HEK293 (cell line): ENCODE data around the gene TRMU.

Experiments
- CTCF ChIA-PET: fragments of 350-600 bp; formaldehyde crosslinking; extraction: SDS; loops from one replicate; lab custom pipeline; 2021; ENCODE audit warnings: antibody characterized with exemption; lab: Yijun Ruan, JAX
- POLR2A ChIA-PET: fragments of 300-600 bp; formaldehyde crosslinking; extraction: SDS; loops from one replicate; lab custom pipeline; 2020; ENCODE audit warnings: antibody characterized with exemption, inconsistent platforms; lab: Yijun Ruan, JAX
- H3K27ac ChIP-seq: fragments of 200-500 bp; sonication (Bioruptor generic); 2 replicates; pipeline ENCODE4 v1.5.1; 2014; ENCODE audit warnings: low read depth, low read length, control low read depth, inconsistent platforms; ENCODE audit errors: extremely low read depth
- H3K36me3 ChIP-seq, 2 experiments: fragments of 200-500 bp in 1 of 2; sonication (Bioruptor generic) in 1 of 2; 1 replicate in 1 of 2; 2 replicates in 1 of 2; pipeline ENCODE4 v1.5.1; 2014 to 2017; ENCODE audit warnings: inconsistent platforms in 2 of 2, low read length in 2 of 2; ENCODE audit not compliant: control insufficient read depth in 2 of 2, insufficient read depth in 1 of 2
- H3K4me1 ChIP-seq: fragments of 200-500 bp; sonication (Bioruptor generic); 2 replicates; pipeline ENCODE4 v1.5.1; 2014; ENCODE audit warnings: mild to moderate bottlenecking, low read length, inconsistent platforms; ENCODE audit not compliant: control insufficient read depth, insufficient read depth
- H3K4me3 ChIP-seq: 2 replicates; pipeline ENCODE4 v1.5.1; 2011; ENCODE audit warnings: low read depth, mild to moderate bottlenecking, control low read depth, low read length, moderate library complexity
- H3K9me3 ChIP-seq: fragments of 200-500 bp; sonication (Bioruptor generic); 2 replicates; pipeline ENCODE4 v1.5.1; 2014; ENCODE audit warnings: low read depth, low read length, inconsistent platforms; ENCODE audit not compliant: control insufficient read depth, insufficient read depth
- ATF2 ChIP-seq: fragments of 450-650 bp; formaldehyde crosslinking; IDR thresholded peaks from 2 replicates; pipeline ENCODE4 v1.5.1; 2016; ENCODE audit warnings: missing biosample characterization, missing genetic modification characterization, low read depth
- BCL11B ChIP-seq: fragments of 450-650 bp; formaldehyde crosslinking; IDR thresholded peaks from 2 replicates; pipeline ENCODE4 v1.5.1; 2016; ENCODE audit warnings: low read depth, missing biosample characterization, missing genetic modification characterization
- GLIS2 ChIP-seq: fragments of 450-650 bp; formaldehyde crosslinking; IDR thresholded peaks from 2 replicates; pipeline ENCODE4 v1.5.1; 2016; ENCODE audit warnings: missing biosample characterization, missing genetic modification characterization
- IKZF3 ChIP-seq: fragments of 450-650 bp; IDR thresholded peaks from 2 replicates; pipeline ENCODE4 v1.5.0; 2018; ENCODE audit warnings: missing biosample characterization, mild to moderate bottlenecking, missing genetic modification characterization, moderate library complexity
- WT1 ChIP-seq: fragments of 450-650 bp; formaldehyde crosslinking; IDR thresholded peaks from 2 replicates; pipeline ENCODE4 v1.5.1; 2016; ENCODE audit warnings: missing biosample characterization, missing genetic modification characterization
- ZBTB49 ChIP-seq: fragments of 450-650 bp; formaldehyde crosslinking; IDR thresholded peaks from 2 replicates; pipeline ENCODE4 v1.5.1; 2016; ENCODE audit warnings: missing biosample characterization, missing genetic modification characterization, low read depth
- ZNF10 ChIP-seq: fragments of 450-650 bp; formaldehyde crosslinking; IDR thresholded peaks from 2 replicates; pipeline ENCODE4 v1.5.1; 2017; ENCODE audit warnings: missing biosample characterization, missing genetic modification characterization
- ZNF146 ChIP-seq: fragments of 450-650 bp; formaldehyde crosslinking; IDR thresholded peaks from 2 replicates; pipeline ENCODE4 v1.5.1; 2016; ENCODE audit warnings: missing biosample characterization, missing genetic modification characterization
- ZNF221 ChIP-seq: fragments of 450-650 bp; formaldehyde crosslinking; IDR thresholded peaks from 2 replicates; pipeline ENCODE4 v1.5.1; 2017; ENCODE audit warnings: missing biosample characterization, missing genetic modification characterization, borderline replicate concordance
- ZNF23 ChIP-seq: fragments of 450-650 bp; formaldehyde crosslinking; IDR thresholded peaks from 2 replicates; pipeline ENCODE4 v1.5.1; 2016; ENCODE audit warnings: missing biosample characterization, missing genetic modification characterization, borderline replicate concordance
- ZNF248 ChIP-seq: fragments of 450-650 bp; formaldehyde crosslinking; IDR thresholded peaks from 2 replicates; pipeline ENCODE4 v1.5.1; 2017; ENCODE audit warnings: missing biosample characterization, missing genetic modification characterization
- ZNF324 ChIP-seq: fragments of 450-650 bp; formaldehyde crosslinking; IDR thresholded peaks from 2 replicates; pipeline ENCODE4 v1.5.1; 2016; ENCODE audit warnings: missing biosample characterization, missing genetic modification characterization
- ZNF423 ChIP-seq: fragments of 450-650 bp; formaldehyde crosslinking; IDR thresholded peaks from 2 replicates; pipeline ENCODE4 v1.5.1; 2016; ENCODE audit warnings: missing biosample characterization, missing genetic modification characterization
- ZNF449 ChIP-seq: fragments of 450-650 bp; formaldehyde crosslinking; IDR thresholded peaks from 2 replicates; pipeline ENCODE4 v1.5.1; 2017; ENCODE audit warnings: missing biosample characterization, mild to moderate bottlenecking, missing genetic modification characterization, moderate library complexity
- ZNF585B ChIP-seq: fragments of 450-650 bp; formaldehyde crosslinking; IDR thresholded peaks from 2 replicates; pipeline ENCODE4 v1.5.1; 2016; ENCODE audit warnings: missing biosample characterization, missing genetic modification characterization
- ZNF621 ChIP-seq: fragments of 450-650 bp; formaldehyde crosslinking; IDR thresholded peaks from 2 replicates; pipeline ENCODE4 v1.5.1; 2017; ENCODE audit warnings: missing biosample characterization, missing genetic modification characterization
- ZNF791 ChIP-seq: fragments of 450-650 bp; formaldehyde crosslinking; IDR thresholded peaks from 2 replicates; pipeline ENCODE4 v1.5.1; 2016; ENCODE audit warnings: missing biosample characterization, missing genetic modification characterization
- TF ChIP-seq, protein P1 (sequence below): fragments of 450-650 bp; formaldehyde crosslinking; IDR thresholded peaks from 2 replicates; pipeline ENCODE4 v1.5.1; 2016; ENCODE audit warnings: missing biosample characterization, missing genetic modification characterization

The TRMU gene

GRCh38 chr22:46308283-46308988, 27.1 kb upstream of the TRMU start (continued):
- TF ChIP-seq ZNF324 (tag by site-specific recombination) = no peak
- TF ChIP-seq ZBTB49 = no peak
- no peak for TF ChIP-seq ATF2 (tag by site-specific recombination)
- TF ChIP-seq ZNF248 (tag by site-specific recombination) = no peak
- TF ChIP-seq IKZF3 (tag by site-specific recombination) = no peak
- no peak for TF ChIP-seq ZNF10 (tag by site-specific recombination)
- TF ChIP-seq, protein P1, sequence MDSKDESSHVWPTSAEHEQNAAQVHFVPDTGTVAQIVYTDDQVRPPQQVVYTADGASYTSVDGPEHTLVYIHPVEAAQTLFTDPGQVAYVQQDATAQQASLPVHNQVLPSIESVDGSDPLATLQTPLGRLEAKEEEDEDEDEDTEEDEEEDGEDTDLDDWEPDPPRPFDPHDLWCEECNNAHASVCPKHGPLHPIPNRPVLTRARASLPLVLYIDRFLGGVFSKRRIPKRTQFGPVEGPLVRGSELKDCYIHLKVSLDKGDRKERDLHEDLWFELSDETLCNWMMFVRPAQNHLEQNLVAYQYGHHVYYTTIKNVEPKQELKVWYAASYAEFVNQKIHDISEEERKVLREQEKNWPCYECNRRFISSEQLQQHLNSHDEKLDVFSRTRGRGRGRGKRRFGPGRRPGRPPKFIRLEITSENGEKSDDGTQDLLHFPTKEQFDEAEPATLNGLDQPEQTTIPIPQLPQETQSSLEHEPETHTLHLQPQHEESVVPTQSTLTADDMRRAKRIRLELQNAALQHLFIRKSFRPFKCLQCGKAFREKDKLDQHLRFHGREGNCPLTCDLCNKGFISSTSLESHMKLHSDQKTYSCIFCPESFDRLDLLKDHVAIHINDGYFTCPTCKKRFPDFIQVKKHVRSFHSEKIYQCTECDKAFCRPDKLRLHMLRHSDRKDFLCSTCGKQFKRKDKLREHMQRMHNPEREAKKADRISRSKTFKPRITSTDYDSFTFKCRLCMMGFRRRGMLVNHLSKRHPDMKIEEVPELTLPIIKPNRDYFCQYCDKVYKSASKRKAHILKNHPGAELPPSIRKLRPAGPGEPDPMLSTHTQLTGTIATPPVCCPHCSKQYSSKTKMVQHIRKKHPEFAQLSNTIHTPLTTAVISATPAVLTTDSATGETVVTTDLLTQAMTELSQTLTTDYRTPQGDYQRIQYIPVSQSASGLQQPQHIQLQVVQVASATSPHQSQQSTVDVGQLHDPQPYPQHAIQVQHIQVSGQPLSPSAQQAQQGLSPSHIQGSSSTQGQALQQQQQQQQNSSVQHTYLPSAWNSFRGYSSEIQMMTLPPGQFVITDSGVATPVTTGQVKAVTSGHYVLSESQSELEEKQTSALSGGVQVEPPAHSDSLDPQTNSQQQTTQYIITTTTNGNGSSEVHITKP = no peak
- TF ChIP-seq ZNF621 (tag by site-specific recombination) = no peak
- no peak for TF ChIP-seq ZNF585B (tag by site-specific recombination)
- no peak for TF ChIP-seq ZNF791 (tag by site-specific recombination)

- H3K27ac ChIP-seq = no peak overlapping the region
- TF ChIP-seq WT1 (no peak), ZNF324 (tag by site-specific recombination) (no peak), GLIS2 (tag by site-specific recombination) (no peak), ZNF146 (tag by site-specific recombination) (no peak), BCL11B (tag by site-specific recombination) (no peak), ZNF221 (tag by site-specific recombination) (no peak), ZNF423 (tag by site-specific recombination) (no peak), ZNF449 (tag by site-specific recombination) (no peak), ZNF23 (tag by site-specific recombination) (no peak)
- ChIA-PET POLR2A (interaction anchor here (0.6 kb wide), 1 partner anchor 23 kb away, joined by 4 read pairs; no protein-coding TSS in a partner anchor), CTCF (interaction anchor here (1.0 to 1.2 kb wide), 2 partner anchors 58 to 303 kb away, joined by 3 read pairs; no protein-coding TSS in a partner anchor)
- no peaks in the 10 kb centered on the region for H3K4me1 ChIP-seq
- H3K9me3 ChIP-seq = no peaks in the 10 kb centered on the region
- H3K36me3 ChIP-seq = peaks cover 70% of the 10 kb centered on the region in 2 experiments
- H3K4me3 ChIP-seq = no peak overlapping the region
Observed at GRCh38 chr22:46309526-46310085, 25.9 kb upstream of the TRMU start.
